Stimulated activated CD4-positive, alpha-beta T cell treated with anti-CD3 and anti-CD28 coated beads, Interleukin-1b, Interleukin-23, amount 100 ng/mL, for 1 hour (primary cell): ENCODE data around the gene PRKCH.

Source experiments
- DNase-seq, 2 donors: peaks; one replicate each; pipeline ENCODE4 v3.0.0-alpha.2; 2020; ENCODE audit warnings: low read depth in 2 of 2

The PRKCH gene

DNA sequence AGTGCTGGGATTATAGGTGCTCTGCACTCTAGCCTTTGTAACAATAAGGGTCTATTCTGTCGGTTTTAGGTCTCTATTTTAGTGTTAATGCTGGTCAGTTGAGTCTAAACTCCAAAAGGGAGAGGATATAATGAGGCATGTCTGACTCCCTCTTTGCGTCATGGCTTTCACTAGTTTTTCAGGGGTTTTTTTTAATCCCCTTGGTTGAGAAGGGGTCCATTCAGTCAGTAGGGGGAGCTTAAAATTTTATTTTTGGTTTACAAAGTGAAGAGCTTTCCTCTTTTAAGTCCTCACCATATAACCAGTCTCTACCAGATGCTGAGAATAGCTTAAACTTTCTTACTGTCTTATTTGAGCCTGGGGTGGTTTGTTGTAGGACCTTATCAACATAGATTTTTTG is 106.9 kb downstream of the PRKCH start:
- no peak for DNase-seq

DNA sequence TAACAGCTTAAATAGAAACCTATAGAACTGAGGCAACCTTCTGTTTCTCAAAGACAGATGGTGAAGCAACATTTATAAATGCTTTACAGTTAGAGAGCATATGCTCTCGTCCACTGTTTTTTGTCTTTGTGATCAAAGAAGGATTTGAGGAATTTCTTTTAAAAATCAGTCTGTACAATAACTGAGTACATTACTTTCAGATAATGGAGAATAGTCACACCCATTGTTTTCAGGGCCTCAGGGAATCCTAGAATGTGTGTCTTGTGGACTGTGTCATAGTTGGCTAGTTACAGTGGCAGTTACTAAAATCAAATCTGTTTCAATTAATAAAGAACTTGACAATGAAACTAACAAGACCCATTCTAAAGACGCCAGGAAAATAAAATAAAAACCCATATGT is 107.9 kb downstream of the PRKCH start:
- DNase-seq: no peak

DNA sequence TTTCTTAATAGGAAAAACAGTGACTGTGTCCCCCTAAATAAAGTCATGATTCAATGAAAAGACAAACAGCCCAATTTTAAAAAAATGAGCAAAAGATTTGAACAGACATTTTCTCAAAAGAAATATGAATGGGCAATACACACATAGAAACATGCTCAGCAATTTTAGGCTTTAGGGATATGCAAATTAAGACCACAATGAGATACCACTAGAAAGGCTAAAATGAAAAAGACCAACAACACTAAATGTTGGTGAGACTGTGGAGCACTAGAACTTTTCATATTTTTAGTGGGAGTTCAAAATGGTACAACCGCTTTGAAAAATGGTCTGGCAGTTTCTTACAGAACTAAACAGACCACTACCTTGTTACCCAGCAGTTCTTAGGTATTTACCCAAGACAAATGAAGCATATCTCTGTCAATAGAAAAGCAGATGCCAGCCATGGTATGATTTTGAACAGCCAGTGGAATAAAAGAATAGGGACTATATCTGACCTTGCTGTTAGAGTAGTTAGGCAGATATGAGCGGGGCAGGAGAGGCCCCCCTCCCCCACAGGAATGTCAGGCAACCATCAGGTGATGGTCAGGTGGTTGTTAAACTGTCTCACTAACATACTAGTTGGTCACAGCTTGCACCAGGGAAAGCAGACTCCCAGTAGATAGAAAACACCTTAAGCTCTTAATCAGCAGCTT is 108.8 kb downstream of the PRKCH start:
- no peak for DNase-seq

DNA sequence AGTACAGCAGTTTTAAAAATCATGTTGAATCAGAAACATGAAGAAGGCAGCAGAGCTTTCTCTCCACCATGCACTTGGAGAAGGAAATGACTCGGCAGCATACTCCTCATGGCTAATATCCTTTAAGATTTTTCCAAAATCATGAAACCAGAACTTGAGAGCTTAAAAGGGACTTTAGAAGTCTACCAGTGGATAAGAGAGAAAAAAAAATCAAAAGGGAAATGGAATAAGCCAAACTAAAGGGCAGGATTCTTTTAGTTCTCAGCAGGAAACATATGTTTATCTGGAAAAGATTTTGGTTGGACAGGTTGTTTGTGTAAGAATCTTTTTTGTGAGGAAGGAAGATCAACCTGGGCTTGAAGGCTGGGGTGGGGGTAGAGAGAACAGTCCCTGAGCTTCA is 111.8 kb downstream of the PRKCH start:
- DNase-seq: no peak

DNA sequence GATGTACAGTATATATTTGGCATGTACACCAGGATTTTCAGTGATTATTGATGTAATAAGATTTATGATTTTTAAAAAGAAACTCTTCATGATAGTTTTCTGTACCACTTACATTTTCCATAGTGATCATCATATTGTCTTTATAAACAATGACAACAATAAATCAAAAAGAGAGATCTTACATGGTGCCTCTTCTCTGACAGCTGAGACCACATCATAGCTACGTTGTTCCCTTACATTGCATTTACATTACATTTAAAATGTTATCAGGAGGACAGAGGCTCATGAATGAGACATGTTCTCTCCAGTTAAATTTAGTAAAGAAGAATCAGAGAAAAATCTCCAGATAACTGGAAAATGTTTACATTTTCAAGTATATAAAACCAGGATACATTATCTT is 112.4 kb downstream of the PRKCH start:
- no peak for DNase-seq

DNA sequence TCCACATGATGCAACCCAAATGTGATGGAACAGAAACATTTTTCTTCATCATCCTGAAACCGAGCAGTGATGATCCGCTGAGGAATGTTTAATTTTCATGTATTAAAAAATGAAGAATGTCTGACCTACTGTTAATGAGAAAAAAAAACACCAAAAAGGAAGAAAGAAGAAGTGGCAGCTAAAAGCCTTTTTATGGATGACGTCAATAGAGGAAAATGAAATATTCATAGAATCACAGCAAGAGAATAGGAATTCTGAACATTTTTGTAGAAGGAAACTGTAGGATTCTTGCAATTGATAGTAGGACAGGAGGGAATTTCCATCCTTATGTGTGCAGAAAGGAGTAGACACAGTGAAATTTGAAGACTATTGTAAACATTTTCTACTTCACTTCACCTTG is 112.9 kb downstream of the PRKCH start:
- DNase-seq: no peak

DNA sequence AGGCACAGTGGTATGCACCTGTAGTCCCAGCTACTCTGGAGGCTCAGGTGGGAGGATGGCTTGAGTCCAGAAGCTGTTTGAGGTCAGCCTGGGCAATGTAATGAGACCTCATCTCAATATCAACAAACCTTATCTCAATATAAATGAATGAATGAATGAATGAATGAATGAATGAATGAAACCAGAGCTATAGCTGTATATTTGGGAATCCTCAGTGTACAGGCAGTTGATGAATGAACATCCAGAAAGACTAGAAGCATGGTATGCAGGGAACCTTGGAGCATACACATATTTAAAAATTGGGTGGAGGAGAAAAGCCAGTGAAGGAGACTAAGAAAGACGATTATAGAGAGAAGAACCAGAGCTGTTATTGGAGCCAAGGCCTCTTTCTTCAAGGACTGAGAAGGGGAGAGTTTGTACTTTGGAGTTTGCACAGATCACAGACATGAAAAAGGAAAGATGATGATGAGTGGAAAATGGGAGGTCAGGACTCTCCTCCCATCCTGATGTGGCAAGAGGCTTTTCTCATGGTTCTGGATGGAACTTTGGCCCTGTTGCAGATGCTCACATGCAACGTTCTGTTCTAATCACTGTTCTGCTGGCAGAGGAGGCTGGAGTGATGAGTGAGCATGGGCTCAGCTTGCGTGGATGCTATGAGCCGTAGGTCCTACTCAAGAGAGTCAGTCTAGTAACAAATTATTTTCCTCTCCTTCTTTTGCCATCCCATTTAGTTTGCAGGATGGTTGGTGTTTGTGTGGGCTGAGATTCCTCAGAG is 114.4 kb downstream of the PRKCH start:
- DNase-seq: no peak

DNA sequence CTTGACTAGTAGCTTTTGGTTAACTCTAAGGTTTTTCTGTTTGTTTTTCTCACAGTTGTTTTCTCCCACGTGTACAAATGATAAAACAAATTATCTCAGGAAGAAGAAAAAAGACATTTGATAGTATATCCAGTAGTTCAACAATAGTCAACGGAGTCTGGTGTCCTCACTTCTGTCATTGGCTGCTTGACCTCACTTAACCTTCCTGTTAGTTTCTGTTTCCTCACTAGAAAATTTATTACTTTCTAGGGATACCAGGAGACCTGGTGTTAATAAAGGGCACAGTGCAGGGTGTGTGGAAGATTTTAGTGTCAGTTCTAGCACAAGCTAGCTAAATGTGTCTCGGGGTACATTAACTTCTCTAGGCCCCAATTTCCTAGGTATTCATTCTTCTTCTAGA is 116.0 kb downstream of the PRKCH start:
- no peak for DNase-seq

DNA sequence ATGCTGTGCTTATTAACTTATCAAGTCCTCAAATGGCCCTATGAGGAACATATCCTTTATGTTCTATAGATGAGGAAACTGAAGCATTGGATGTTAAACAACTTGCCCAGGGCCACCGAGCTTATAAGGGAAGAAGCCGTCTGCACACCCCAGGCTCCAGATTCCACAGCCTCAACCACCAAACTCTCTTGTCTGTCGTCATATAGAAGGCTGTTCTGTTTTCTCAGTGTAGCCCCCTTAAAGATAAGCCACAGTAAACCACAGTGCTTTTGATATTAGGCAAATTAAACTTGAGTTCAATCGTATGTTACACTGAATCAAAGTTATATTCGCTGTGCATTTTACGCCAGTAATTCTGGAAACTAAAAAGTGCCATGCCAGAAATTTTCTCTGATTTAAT is 116.7 kb downstream of the PRKCH start:
- DNase-seq: no peak

DNA sequence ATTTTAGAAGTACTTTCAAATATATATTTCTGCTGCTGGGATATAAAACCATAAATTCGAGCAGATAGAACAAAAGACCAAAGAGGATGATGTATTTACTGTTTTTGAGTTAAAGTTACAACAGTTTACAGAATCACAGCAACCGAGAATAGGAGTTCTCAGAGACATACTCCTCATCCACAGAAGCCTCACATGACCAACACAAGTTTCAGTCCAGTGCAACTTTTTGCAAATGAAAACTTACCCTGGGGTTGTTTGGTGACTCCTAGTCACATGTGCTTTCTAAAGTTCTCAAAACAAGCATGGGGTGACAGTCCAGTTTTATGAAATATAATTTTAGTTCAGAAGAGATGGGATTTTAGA is 117.1 kb downstream of the PRKCH start:
- no peak for DNase-seq

DNA sequence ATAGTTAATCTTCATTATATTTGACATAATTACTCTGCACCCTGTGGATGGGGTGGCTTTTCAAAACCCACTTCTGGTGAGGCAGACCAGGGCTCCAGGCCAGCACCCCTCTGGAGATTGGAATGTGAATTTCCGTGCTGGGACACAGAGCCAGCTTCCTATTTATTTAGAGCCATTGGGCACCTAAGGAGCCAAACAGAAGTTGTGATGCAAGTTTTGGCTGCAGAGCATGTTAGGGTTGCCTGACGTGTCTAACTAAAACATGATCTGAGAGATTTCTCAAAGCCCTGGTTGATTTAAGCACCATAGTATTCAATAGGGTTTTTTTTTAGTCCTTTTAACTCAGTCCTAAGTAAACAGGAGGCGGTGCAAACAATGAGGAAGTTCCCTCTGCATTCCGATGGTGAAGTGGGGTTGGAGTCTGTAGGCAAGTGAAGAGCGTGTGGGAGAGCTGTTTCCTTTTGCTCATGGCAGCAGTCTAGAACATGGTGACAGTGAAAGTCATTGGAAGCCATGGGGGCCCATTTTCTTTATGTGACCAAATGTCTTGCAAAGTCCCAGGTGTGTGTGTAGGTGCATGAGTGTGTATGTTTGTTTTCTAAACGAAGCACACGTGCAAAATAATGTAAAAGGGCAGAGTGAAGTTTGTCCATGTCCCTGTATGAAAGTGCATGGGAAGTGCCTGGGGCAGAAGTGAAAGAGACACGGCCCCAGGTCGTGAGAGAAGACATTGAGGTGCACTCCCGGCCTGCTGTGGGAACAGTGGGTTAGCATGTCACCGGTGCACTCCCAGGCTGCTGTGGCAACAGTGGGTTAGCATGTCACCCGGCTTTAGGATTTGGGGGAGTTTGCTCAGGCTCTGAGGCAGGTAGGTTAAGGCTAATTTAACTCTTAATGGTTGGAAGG is 117.7 kb downstream of the PRKCH start:
- DNase-seq: no peak

DNA sequence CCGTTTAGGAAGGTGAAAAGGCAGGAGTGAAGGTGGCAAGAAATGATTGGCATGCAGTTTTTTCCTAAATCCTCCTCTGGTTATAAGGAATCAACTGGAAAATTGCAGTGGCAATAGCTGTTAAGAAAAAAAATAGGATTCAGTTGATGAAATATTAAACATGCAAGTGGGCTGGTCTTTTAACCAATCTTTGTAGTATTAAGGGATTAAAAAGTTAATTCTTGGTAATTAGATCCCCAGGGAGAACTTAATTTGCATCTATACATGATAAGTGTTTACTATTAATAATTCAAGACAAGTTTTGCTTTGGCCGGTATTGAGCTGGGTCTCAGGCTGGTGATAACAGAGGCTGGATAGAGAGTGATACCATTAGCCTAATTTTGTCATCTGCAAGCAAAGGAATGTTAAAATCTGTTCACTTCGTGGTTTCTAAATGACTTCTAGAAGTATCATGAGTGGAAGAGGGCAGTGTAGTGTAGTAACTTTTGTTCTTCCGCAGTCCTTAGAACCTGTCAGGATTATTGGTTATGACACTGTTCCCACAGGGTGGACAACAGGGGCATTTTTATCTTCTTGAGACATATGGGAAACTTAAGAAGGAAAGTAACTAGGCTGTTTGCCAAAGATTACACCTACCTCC is 118.5 kb downstream of the PRKCH start:
- DNase-seq: no peak

DNA sequence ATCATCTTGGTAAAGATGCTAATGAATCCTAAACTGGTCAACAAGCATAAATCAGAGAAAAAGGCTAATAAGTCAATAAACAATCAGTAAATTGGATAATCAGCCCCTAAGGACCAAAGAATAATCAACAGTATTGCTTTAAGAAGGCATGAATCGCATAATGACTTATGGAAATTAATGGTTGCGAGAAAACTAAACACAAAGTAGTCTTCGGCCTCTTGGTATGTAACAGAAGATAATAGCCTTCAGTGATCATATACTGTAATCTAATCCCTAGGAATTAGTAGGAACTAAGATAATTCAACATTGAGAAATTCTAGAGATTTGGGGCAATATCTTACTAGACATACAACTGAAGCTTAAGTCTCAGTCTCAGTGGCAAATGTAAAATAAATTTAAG is 122.1 kb downstream of the PRKCH start:
- no peak for DNase-seq

DNA sequence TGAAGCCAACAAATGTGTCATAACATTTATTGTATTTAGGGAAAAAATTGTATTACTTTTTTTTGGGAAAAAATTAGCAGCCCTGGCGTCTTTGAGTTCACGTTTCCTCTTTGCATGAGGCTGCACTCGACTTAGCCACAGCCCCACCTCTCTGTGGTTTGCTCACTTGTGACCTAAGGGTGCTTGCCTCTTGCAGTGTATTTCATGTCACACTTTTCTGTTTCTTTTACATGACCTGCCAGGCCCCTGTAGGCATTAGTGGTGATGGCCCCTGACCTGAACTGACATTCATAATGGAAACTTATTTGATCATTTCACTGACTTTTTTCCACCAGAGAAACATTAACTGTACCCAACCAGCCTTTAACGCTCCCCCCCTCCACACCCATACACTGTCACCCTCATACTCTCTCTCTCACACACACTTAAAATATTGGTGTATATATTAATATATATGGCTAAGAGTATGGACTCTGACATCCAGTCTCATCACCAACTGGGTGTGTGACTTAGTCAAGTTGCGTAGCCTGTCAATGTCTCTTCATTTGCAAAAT is 122.9 kb downstream of the PRKCH start:
- no peak for DNase-seq

DNA sequence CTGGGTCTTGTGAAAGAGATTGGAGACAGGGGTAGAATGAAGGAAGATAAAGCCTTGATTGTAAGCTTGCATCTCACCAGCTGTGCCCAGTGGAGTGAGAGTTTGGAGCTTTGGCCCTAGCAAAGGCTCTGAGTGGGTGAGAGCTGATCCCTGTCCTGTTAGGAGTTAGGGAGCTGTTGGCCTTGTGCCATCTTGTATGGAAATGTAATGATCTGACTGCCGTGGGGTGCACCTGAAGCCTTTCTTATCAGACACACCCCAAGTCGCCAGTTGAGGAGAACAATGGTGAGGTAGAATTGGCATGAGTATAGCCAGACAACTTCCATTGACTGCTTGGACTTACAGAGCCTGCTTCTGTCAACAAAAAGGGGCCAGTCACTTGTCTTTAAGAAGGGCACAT is 130.1 kb downstream of the PRKCH start:
- no peak for DNase-seq

DNA sequence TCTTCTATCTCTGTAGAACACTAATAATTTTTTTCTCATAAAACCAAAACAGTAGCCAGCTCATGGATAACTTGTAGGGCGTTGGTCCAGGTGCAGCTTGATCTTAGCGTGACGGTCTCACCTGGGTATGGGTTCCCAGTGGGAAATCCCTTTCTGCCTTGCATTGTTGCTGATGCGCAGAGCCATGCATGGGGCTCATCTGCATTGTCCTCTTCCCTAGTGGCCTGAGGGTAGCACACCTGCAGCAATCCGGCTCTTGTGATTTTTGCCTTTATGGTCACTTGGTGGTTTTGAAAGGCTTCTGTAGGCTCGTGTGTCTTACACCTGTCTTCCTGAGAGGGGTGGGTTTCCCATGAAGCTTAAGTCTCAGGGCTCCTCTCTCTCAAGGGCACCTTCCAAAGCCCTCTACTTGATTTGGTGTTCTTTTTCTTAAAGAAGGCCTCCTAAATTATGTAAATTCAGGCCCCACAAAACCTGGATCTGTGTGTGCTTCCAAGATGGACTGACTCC is 130.6 kb downstream of the PRKCH start:
- no peak for DNase-seq

DNA sequence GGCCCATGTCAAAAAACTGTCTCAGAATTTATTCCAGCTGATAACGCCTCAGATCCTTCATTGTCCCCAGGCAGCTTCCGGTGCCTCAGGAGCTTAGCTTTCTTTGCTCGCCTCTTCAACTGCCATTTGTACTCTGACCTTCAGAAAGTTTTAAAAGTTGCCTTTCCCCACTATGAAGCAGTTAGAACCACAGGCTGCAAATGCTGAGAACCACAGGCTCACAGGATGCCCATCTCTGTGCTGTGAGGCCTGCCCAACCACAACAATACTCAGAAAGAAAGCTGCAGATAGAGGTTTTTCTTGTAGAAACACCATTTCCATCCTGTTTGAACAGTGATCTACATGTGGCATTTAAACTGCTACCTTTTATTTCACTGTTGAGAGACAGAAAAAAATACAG is 131.1 kb downstream of the PRKCH start:
- no peak for DNase-seq

DNA sequence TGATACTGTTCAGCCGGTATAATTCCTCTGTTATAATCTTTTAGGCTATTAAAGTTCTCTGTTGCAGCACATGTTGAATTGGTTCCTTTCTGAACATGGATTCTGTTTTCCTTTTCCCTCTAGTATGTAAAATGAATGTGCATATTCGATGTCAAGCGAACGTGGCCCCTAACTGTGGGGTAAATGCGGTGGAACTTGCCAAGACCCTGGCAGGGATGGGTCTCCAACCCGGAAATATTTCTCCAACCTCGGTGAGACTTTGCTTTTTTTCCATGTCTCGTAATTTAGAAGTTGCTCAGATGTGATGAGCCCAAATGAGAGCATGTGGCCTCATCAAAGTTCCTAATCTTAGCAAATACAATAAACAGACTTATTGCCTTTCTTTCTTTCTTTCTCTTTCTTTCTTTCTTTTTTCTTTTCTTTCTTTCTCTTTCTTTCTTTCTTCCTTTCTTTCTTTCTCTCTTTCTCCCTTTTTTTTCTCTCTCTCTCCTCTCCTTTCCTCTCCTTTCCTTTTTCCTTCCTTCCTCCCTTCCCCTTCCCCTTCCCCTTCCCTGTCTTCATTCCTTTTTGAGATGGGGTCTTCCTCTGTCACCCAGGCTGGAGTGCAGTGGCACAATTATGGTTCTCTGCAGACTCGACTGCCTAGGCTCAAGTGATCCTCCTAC is 131.9 kb downstream of the PRKCH start:
- DNase-seq: no peak

DNA sequence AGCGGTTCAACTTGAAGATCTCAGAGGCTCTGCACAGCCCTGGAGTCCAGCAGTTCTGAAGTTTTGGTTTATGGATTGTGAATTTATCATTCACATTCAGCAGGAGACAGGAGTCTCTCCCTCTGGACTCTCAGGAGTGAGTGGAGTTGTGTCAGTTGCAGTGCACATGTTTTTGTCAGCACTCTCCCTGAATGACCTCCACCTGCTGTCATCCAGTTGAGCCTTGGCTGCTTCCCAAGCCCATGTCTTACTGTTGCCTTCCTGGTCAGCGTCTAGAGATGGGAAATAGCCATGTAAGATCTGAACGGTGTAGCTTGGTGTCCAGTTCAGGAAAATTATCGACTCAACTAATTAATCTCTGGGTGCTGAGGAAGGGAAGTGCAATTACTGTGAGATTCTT is 133.2 kb downstream of the PRKCH start:
- DNase-seq: no peak

DNA sequence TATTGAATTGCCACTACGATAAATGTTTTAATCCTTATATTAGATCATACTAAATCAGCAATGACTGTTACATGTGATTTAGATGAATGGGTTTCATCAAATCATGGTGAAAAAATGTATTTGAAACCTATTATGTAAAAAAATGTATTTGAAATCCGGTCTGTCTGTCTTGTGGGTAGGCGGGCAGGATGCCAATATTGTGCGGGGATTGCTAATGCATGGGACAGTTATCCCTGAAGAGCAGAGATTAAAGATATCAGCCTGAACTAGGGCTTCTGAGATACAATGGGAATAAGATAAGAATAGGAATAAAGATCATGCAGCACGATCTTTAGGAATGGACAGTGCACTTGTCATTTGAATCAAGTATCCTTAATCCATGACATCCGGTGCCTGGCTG is 134.0 kb downstream of the PRKCH start:
- no peak for DNase-seq

DNA sequence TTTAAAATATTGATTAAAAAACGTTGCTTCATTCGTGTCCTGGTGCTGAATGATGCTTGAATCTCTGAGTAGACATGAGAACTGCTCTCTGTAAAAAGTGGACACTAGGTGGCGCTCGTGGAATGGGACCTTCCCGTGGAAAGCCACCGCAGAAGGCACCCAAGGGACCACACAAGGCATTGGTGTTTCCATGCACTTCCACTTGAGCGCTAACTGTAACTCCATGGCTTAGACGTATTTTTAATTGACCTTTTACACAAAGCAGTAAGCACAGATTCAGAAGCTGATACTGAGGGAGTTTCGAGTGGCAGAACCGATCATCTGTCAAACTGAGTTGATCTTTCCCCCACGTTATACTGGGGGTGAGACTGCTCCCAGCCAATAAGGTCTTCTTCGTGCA is 135.3 kb downstream of the PRKCH start:
- peak; percentile 68 to 75 for DNase-seq
